ENCODE data around the gene RSPRY1. TPM values are rescaled to one million over a fixed set of nuclear protein-coding genes. Genes with fewer than 3 reads are reported as not detected.

The RSPRY1 gene
- total and polyA plus RNA-seq, 2 of the 8 experiments (the other 6 are each of a cell fraction or from before 2014, with no cell fraction given) = 11.5 to 32.5 TPM

DNA sequence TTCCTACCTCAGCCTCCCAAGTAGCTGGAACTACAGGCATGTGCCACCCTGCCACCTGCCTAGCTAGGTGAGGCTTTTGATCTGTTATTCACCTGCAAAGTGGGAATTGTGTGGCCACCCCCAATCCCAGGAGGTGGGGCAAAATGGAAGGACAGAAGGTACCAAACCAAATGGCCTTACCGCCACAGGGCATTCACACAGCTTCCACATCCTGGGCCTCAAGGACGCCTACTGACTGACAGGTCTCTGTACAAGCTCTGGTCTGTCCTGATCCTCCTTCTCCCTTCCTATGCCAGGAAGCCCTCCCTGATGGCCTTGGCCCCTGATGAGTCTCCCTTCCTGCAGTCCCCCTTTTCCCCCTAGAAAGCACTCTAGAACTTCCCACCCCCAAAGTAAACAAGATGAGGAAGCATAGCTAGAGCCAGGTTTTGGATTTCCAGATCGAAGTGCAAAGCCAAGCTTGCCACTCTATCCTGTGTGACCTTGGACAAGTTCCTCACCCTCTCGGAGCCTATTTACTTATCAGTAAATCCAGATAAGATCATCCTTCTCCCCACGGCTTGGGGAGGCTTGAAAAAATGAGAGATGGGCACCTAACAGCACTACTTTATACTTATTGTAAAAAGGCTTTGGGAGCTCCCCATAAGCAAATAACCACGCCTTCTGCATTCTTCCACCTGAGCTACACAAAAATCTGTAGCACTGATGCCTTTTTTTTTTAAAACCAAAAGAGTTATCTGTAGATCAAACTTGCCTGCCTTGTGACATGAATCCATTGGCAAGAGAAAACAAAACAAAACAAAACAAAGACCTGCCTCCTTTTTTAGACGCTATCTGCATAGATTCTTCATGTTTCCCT lies 93.9 kb downstream of the RSPRY1 start:
- WGBS, 2 experiments (ENCODE audit: extremely low coverage in 1 of 2, insufficient coverage in 1 of 2, insufficient read length in 1 of 2, insufficient replicate concordance in 2 of 2, low coverage in 1 of 2, low lambda C conversion rate in 2 of 2, missing lambda C conversion rate in 1 of 2) = 79% methylated on average over 7 of the region's 7 CpGs; no CpG with 5 or more reads in 1 of the 2 experiments
- TF ChIP-seq SRF (IDR thresholded peaks at IDR 0.05; ENCODE audit: low read depth, low read length) (no peak), E2F6 (IDR thresholded peaks at IDR 0.05) (no peak), EGR1 (IDR thresholded peaks at IDR 0.05; ENCODE audit: borderline replicate concordance, low read depth, low read length) (no peak), FOSL1 (IDR thresholded peaks at IDR 0.05; ENCODE audit: insufficient read depth, low read depth, low read length) (no peak), TAF1 (IDR thresholded peaks at IDR 0.05; ENCODE audit: low read depth, low read length) (no peak), CHD1 (IDR thresholded peaks at IDR 0.05; ENCODE audit: low read depth, low read length) (no peak), SP4 (IDR thresholded peaks at IDR 0.05; ENCODE audit: low read length) (no peak)
- TF ChIP-seq, protein P1, sequence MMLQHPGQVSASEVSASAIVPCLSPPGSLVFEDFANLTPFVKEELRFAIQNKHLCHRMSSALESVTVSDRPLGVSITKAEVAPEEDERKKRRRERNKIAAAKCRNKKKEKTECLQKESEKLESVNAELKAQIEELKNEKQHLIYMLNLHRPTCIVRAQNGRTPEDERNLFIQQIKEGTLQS (IDR thresholded peaks at IDR 0.05; ENCODE audit: insufficient read depth, low read depth, low read length) = no peak

More for the DNA sequence above, 93.9 kb downstream of the RSPRY1 start:
- Histone ChIP-seq H3K18ac (ENCODE audit: extremely low read depth, low read length) (no peak overlapping the region), H3K9me3 (ENCODE audit: insufficient read depth in 2 of 2, low read depth in 1 of 2, low read length in 1 of 2) (no peaks in the 10 kb centered on the region), H3K4me1 (replicated peaks in 1 of 4; ENCODE audit: control insufficient read depth in 3 of 4, insufficient read depth in 4 of 4, low read length in 3 of 4) (peaks cover 0 to 8% (median 4%) of the 10 kb centered on the region in 4 experiments; a peak in 5 of 7 replicates), H3K27me3 (replicated peaks in 1 of 4; ENCODE audit: control insufficient read depth in 3 of 4, extremely low read depth in 1 of 4, insufficient read depth in 3 of 4, low read length in 3 of 4) (peaks cover 9 to 24% (median 22%) of the 10 kb centered on the region in 4 experiments; a peak in 6 of 7 replicates), H2AK5ac (ENCODE audit: low read depth, low read length) (no peak overlapping the region), H3K27ac (ENCODE audit: low read depth, low read length) (no peak overlapping the region), H3K9ac (replicated peaks in 1 of 4; ENCODE audit: extremely low read depth in 1 of 4, low read depth in 3 of 4, low read length in 3 of 4) (no peak overlapping the region), H3K79me1 (ENCODE audit: low read depth, low read length) (no peaks in the 10 kb centered on the region), H2BK20ac (ENCODE audit: low read length) (no peak overlapping the region), H4K5ac (ENCODE audit: insufficient read length, low read depth, low read length) (no peak overlapping the region), H4K20me1 (replicated peaks in 1 of 2; ENCODE audit: control insufficient read depth in 1 of 2, insufficient read depth in 2 of 2, low read length in 2 of 2) (no peaks in the 10 kb centered on the region), H2BK120ac (replicated peaks; ENCODE audit: low read depth, low read length) (no peak overlapping the region), H2BK15ac (ENCODE audit: low read length) (no peak overlapping the region), H4K8ac (ENCODE audit: extremely low read depth, insufficient read depth, low read length) (no peak overlapping the region), H3K14ac (ENCODE audit: insufficient read length) (no peak overlapping the region), H3K23ac (ENCODE audit: insufficient read length) (no peak overlapping the region), H3K36me3 (ENCODE audit: control insufficient read depth in 2 of 4, insufficient read depth in 4 of 4, low read length in 3 of 4) (no peaks in the 10 kb centered on the region; a peak in 2 of 8 replicates), H3K4me2 (ENCODE audit: insufficient read depth in 1 of 2, low read depth in 2 of 2, low read length in 2 of 2) (no peak overlapping the region), H3K56ac (replicated peaks; ENCODE audit: insufficient read length, low read depth, low read length) (no peak overlapping the region), H2BK12ac (ENCODE audit: low read depth, low read length) (no peak overlapping the region), H4K91ac (replicated peaks; ENCODE audit: insufficient read length, low read length) (no peak overlapping the region), H3K4me3 (ENCODE audit: extremely low read depth in 1 of 4, insufficient read depth in 2 of 4, low read depth in 3 of 4, low read length in 4 of 4) (no peak overlapping the region), H3K4ac (replicated peaks; ENCODE audit: insufficient read length, low read depth, low read length) (no peak overlapping the region), H2BK5ac (ENCODE audit: low read depth, low read length) (no peak overlapping the region), H2AFZ (ENCODE audit: low read length) (no peak overlapping the region), H3K79me2 (ENCODE audit: control insufficient read depth in 1 of 2, insufficient read depth in 2 of 2, low read length in 2 of 2) (no peaks in the 10 kb centered on the region), H3K23me2 (ENCODE audit: low read depth, low read length) (peaks cover 7% of the 10 kb centered on the region)
- DNase-seq (ENCODE audit: low read depth in 1 of 2, low spot score in 2 of 2) (no peak), FAIRE-seq (no peak)
- ChIA-PET POLR2A (ENCODE audit: partially characterized antibody) (interaction anchor here (1.0 kb wide), 1 partner anchor 35 kb away, joined by 4 read pairs; the partner anchor contains the start of gene ARL2BP), CTCF (ENCODE audit: partially characterized antibody) (interaction anchor here (1.2 to 1.4 kb wide), 2 partner anchors 8 to 196 kb away, joined by 4 read pairs; no protein-coding TSS in a partner anchor)

All from H1 (cell line).